Choroid plexus epithelial cell (primary cell): ENCODE data around the gene ZNF236.
A peak's percentile ranks its signal among the peaks of the same experiment; 100 is the strongest.

Experiments
- DNase-seq: peaks from one replicate; pipeline ENCODE4 v3.0.0-alpha.2; 2010; ENCODE audit warnings: low read depth
- H3K4me3 ChIP-seq: 2 replicates; pipeline ENCODE4 v1.5.1; 2011; ENCODE audit warnings: low read depth, mild to moderate bottlenecking, control low read depth, low read length, moderate library complexity
- TF ChIP-seq, protein P1 (sequence below): conservative IDR thresholded peaks from 2 replicates; pipeline ENCODE4 v1.5.1; 2011; ENCODE audit warnings: low read depth, mild to moderate bottlenecking, control low read depth, inconsistent platforms, low read length, moderate library complexity

Gene ZNF236

GRCh38 chr18:76821875-76822505 is 367 bp upstream of the ZNF236 start:
- TF ChIP-seq, protein P1, sequence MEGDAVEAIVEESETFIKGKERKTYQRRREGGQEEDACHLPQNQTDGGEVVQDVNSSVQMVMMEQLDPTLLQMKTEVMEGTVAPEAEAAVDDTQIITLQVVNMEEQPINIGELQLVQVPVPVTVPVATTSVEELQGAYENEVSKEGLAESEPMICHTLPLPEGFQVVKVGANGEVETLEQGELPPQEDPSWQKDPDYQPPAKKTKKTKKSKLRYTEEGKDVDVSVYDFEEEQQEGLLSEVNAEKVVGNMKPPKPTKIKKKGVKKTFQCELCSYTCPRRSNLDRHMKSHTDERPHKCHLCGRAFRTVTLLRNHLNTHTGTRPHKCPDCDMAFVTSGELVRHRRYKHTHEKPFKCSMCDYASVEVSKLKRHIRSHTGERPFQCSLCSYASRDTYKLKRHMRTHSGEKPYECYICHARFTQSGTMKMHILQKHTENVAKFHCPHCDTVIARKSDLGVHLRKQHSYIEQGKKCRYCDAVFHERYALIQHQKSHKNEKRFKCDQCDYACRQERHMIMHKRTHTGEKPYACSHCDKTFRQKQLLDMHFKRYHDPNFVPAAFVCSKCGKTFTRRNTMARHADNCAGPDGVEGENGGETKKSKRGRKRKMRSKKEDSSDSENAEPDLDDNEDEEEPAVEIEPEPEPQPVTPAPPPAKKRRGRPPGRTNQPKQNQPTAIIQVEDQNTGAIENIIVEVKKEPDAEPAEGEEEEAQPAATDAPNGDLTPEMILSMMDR = no peak
- peak overlapping the region; percentile 93 for H3K4me3 ChIP-seq
- peak; percentile 50 for DNase-seq

DNA sequence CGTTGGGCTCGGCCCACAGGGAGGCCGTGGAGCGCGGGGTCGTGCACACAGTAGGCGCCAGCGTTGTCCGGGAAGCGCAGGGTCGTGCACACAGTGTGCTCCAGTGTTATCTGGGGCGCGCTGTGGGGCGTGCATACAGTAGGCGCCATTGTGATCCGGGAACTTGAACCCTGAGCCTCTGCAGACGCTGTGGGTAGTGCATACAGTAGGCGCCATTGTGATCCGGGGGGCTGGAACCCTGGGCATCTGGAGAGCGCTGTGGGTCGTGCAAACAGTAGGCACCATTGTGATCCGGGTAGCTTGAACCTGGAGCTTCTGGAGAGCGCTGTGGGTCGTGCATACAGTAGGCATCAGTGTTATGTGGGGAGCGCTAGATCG is 793 bp downstream of the ZNF236 start:
- H3K4me3 ChIP-seq = peak overlapping the region; percentile 93
- no peak for DNase-seq
- TF ChIP-seq, protein P1 = no peak

DNA sequence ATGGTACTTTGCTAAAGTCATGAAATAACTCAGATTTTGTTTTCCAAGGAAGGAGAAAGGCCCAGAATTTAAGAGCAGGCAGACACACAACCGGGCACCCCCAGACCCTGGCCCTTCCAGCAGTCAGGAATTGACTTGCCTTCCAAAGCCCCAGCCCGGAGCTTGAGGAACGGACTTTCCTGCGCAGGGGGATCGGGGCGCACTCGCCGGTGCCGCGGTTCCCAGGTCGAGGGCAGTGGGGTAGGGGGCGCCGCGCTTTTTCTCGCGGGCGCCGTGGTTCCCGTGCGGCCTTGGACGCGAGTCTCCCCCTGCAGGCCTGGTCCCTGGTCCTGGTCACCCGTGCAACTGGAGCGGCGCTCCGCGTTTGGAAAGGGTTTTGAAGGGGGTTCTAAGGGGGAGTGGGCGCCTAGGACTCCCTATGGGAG is 1.2 kb downstream of the ZNF236 start:
- H3K4me3 ChIP-seq = peak overlapping the region; percentile 93
- TF ChIP-seq, protein P1 = peak; percentile 39
- DNase-seq = no peak

- H3K4me3 ChIP-seq = peak overlapping the region; percentile 93
- DNase-seq = no peak
- TF ChIP-seq, protein P1 = no peak
Measured at GRCh38 chr18:76824145-76824676, 1.9 kb downstream of the ZNF236 start.

GRCh38 chr18:76824754-76825153 is 2.4 kb downstream of the ZNF236 start:
- no peak overlapping the region for H3K4me3 ChIP-seq
- DNase-seq = no peak
- TF ChIP-seq, protein P1 = no peak

DNA sequence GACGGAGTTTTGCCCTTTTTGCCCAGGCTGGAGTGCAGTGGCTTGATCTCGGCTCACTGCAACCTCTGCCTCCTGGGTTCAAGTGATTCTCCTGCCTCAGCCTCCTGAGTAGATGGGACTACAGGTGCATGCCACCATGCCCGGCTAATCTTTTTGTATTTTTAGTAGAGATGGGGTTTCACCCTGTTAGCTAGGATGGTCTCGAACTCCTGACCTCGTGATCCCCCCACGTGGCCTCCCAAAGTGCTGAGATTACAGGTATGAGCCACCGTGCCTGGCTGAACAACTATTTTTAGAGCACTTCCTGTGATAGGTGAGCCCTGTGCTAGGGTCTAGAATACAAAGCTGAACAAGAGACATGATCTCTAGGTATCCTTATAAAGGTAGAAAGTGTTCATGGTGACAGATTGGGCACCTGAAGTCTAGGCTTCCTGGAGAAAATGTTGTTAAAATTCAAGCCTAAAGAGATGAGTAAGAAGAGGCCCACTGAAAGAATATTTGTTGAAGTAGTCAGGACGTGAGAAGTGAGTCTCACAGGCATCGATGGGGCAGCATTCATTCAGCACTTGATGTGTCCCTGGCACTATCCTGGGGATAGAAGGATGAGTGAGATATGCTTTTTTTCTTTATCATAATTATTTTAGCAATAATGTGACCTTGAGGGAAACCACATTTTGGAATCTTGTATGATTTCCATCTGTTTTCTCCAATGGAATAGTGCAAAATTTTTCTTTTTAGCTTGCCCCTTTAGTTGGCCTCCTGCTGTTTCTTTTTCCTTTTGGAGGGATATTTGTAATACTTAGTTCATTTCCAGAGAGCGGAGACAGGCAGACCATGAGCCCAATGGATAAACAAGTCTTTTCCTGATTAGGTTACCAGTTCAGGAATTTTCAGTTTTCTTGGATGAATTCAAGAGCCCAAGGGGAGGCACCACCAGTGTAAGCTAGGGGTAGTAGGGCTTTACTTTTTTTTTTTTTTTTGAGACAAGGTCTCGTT is 5.1 kb downstream of the ZNF236 start:
- no peak overlapping the region for H3K4me3 ChIP-seq
- TF ChIP-seq, protein P1 = no peak
- peak; percentile 49 for DNase-seq
